Osteocyte (in vitro differentiated cells): Measurements from ENCODE around the gene TBXT. TPM values are rescaled to one million over a fixed set of nuclear protein-coding genes. Genes with fewer than 3 reads are reported as not detected.
A peak's percentile ranks its signal among the peaks of the same experiment; 100 is the strongest.

Experiments
- DNase-seq: peaks from one replicate; pipeline ENCODE4 v3.0.0; 2021; ENCODE audit warnings: mixed read lengths; ENCODE audit not compliant: unreplicated experiment; ENCODE audit errors: extremely low spot score
- H3K27ac Mint-ChIP-seq: one replicate; pipeline ENCODE4 v1.8.0; 2021; ENCODE audit warnings: mild to moderate bottlenecking, mixed read lengths; ENCODE audit not compliant: unreplicated experiment
- H3K27me3 Mint-ChIP-seq: one replicate; pipeline ENCODE4 v1.8.0; 2021; ENCODE audit warnings: mixed read lengths; ENCODE audit not compliant: unreplicated experiment
- H3K36me3 Mint-ChIP-seq: one replicate; pipeline ENCODE4 v1.8.0; 2021; ENCODE audit warnings: mixed read lengths; ENCODE audit not compliant: unreplicated experiment
- H3K4me1 Mint-ChIP-seq: one replicate; pipeline ENCODE4 v1.8.0; 2021; ENCODE audit warnings: mixed read lengths; ENCODE audit not compliant: unreplicated experiment
- H3K4me3 Mint-ChIP-seq: one replicate; pipeline ENCODE4 v1.8.0; 2021; ENCODE audit warnings: mild to moderate bottlenecking, moderate library complexity, mixed read lengths; ENCODE audit not compliant: unreplicated experiment
- H3K9me3 Mint-ChIP-seq: one replicate; pipeline ENCODE4 v1.8.0; 2021; ENCODE audit warnings: mixed read lengths; ENCODE audit not compliant: unreplicated experiment
- CTCF ChIP-seq: fragments of 200-600 bp; sonication (generic); IDR thresholded peaks from 2 replicates; pipeline ENCODE4 v1.5.0; 2021; ENCODE audit warnings: antibody characterized with exemption, mild to moderate bottlenecking, moderate library complexity
- total RNA-seq: library from RNA; stranded (reverse); gene quantifications from 2 replicates; pipeline ENCODE4 v1.2.1, GENCODE V29; 2021

The TBXT gene
- total RNA-seq, 1 donor from 2014 or later, result not detected

GRCh38 chr6:166119116-166119911, 48.3 kb downstream of the TBXT start:
- no peaks in the 10 kb centered on the region for H3K4me1 Mint-ChIP-seq
- no peak overlapping the region for H3K4me3 Mint-ChIP-seq
- H3K36me3 Mint-ChIP-seq, result no peaks in the 10 kb centered on the region
- no peak for DNase-seq
- peaks cover 8% of the 10 kb centered on the region for H3K9me3 Mint-ChIP-seq
- H3K27ac Mint-ChIP-seq, result no peak overlapping the region
- TF ChIP-seq CTCF, result no peak
- peaks cover 3% of the 10 kb centered on the region for H3K27me3 Mint-ChIP-seq

GRCh38 chr6:166115609-166116008, 52.0 kb downstream of the TBXT start:
- DNase-seq, result no peak
- no peak for TF ChIP-seq CTCF
- Mint-ChIP-seq H3K36me3 (no peaks in the 10 kb centered on the region), H3K4me3 (no peak overlapping the region), H3K4me1 (peaks cover 3% of the 10 kb centered on the region), H3K9me3 (peaks cover 8% of the 10 kb centered on the region), H3K27ac (no peak overlapping the region), H3K27me3 (peaks cover 7% of the 10 kb centered on the region)

GRCh38 chr6:166112580-166112979, 55.1 kb downstream of the TBXT start:
- Mint-ChIP-seq H3K27me3 (peaks cover 34% of the 10 kb centered on the region), H3K36me3 (no peaks in the 10 kb centered on the region), H3K9me3 (peaks cover 8% of the 10 kb centered on the region), H3K27ac (peak overlapping the region; percentile 83), H3K4me3 (no peak overlapping the region), H3K4me1 (peaks cover 3% of the 10 kb centered on the region)
- TF ChIP-seq CTCF, result no peak
- no peak for DNase-seq

- no peak for TF ChIP-seq CTCF
- peaks cover 43% of the 10 kb centered on the region for H3K27me3 Mint-ChIP-seq
- H3K36me3 Mint-ChIP-seq, result no peaks in the 10 kb centered on the region
- no peaks in the 10 kb centered on the region for H3K9me3 Mint-ChIP-seq
- no peak overlapping the region for H3K27ac Mint-ChIP-seq
- peaks cover 3% of the 10 kb centered on the region for H3K4me1 Mint-ChIP-seq
- H3K4me3 Mint-ChIP-seq, result no peak overlapping the region
- DNase-seq, result no peak
These were observed 58.0 kb downstream of the TBXT start for GRCh38 chr6:166109608-166110007.

Other genes starting within 250 kb of the TBXT start
- gene PRR18, start 140.5 kb upstream of the TBXT start, total RNA-seq, result not detected in 2 replicates
- gene SFT2D1, start 174.7 kb upstream of the TBXT start, total RNA-seq, result 30.8 and 34.0 TPM in 2 replicates
- 27.7 and 29.1 TPM in 2 replicates for gene MPC1, start 215.1 kb upstream of the TBXT start, total RNA-seq